Stimulated activated CD8-positive, alpha-beta memory T cell treated with anti-CD3 and anti-CD28 coated beads, Interleukin-7, amount 100 ng/mL, for 24 hours (primary cell): ENCODE data around the gene SCO1.
"Not testable (repeated sequence)": the region's sequence is repeated elsewhere in the genome, so short reads cannot be mapped to it uniquely, and the experiment has no call there.

Experiments used
- DNase-seq: peaks from one replicate; pipeline ENCODE4 v3.0.0-alpha.2; 2020; ENCODE audit warnings: low read depth

The SCO1 gene

DNA sequence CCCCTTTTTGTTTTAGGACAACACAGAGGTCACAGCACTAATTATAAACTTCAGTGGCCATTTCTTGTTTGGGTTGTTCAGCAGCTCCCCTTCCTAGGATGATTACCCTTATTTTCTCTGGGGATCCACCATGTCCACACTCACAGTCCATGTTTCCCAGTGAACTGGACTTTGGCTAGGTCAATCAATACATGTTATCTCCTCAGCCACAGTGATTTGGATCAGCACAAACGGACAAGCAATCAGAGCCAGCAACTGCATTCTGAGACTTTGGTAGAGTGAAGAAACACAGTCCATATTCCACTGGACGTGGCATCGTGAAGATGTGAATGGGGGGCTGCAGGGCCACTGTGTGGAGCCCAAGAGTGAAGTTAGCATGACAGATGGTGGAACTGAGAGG lies 27.9 kb upstream of the SCO1 start:
- no peak for DNase-seq

GRCh38 chr17:10724546-10725195 lies 27.3 kb upstream of the SCO1 start:
- DNase-seq: no peak

GRCh38 chr17:10718547-10718946 lies 21.2 kb upstream of the SCO1 start:
- DNase-seq: no peak

GRCh38 chr17:10716218-10716617 lies 18.9 kb upstream of the SCO1 start:
- DNase-seq: no peak

GRCh38 chr17:10713318-10713717 lies 16.0 kb upstream of the SCO1 start:
- no peak for DNase-seq

- DNase-seq: no peak
These were observed 8.4 kb upstream of the SCO1 start for GRCh38 chr17:10705727-10706126.

GRCh38 chr17:10702574-10702973 lies 5.2 kb upstream of the SCO1 start:
- no peak for DNase-seq

GRCh38 chr17:10699856-10700255 lies 2.5 kb upstream of the SCO1 start:
- DNase-seq: no peak

- no peak for DNase-seq
These were observed 924 bp upstream of the SCO1 start for GRCh38 chr17:10698096-10698818.

DNA sequence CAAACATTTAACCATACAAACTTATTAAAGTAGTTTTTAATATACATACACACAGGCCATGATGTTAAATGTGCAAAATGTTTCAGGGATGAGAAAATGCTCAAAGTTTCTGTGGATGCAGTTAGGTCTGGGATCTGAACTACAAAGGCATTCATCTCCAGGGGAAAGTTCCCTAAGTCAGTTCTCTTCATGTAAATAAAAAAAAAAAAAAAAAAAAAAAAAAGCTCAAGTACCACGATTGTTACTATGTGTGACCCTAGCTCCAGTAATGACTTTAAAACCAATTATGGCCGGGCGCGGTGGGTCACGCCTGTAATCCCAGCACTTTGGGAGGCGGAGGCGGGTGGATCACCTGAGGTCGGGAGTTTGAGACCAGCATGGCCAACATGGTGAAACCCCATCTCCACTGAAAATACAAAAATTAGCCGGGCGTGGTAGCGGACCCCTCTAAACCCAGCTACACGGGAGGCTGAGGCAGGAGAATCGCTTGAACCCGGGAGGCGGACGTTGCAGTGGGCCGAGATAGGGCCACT lies 1.4 kb downstream of the SCO1 start:
- DNase-seq: not testable (repeated sequence)

DNA sequence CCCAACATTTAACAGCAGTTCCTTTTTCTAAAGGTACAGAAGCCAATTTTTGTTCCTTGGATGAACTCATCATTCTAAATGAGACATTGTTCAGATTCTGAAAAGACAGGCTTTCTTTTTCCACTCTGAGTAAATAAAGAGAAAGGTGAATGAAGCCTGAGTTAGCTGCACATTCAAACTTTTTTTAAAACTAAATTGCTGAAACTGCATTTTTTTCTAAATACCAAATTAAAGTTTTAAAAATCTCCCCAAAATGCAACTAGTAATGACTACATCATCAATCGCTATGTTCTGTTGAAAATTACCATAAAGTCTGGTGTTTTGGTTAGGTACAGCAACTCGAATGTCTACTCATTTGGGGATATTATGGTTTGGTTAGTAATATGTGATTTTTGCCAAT lies 9.8 kb downstream of the SCO1 start:
- DNase-seq: no peak

GRCh38 chr17:10683853-10684252 lies 13.5 kb downstream of the SCO1 start:
- no peak for DNase-seq

DNA sequence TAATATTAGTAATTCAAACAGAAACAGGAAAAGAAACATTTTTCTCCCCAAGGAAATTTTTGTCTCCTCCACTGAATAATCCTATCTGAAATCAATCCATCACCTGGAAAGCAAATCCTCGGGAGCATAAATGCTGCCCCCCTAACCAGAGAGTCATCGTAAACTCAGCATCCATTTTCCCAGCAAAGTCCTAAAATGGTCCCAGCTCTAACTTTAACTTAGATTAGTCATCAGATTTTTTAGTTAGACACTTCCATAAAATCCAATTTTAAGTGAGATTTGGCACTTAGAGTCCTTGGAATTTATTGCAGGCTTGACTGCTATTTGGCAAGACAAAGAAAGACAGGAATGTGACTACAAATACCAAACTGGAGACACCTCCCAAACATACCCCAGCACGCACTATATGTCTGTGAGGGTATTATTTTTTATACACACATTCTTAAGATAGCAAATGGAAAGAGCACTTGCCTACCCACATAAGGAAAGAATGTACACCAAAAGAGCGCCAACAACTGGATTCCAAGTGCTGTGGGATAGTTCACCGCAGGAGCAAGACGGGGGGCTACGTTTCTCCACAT lies 15.4 kb downstream of the SCO1 start:
- no peak for DNase-seq

- no peak for DNase-seq
These were observed 22.6 kb downstream of the SCO1 start for GRCh38 chr17:10674704-10675103.

- DNase-seq: no peak
These were observed 24.0 kb downstream of the SCO1 start for GRCh38 chr17:10673312-10673711.

DNA sequence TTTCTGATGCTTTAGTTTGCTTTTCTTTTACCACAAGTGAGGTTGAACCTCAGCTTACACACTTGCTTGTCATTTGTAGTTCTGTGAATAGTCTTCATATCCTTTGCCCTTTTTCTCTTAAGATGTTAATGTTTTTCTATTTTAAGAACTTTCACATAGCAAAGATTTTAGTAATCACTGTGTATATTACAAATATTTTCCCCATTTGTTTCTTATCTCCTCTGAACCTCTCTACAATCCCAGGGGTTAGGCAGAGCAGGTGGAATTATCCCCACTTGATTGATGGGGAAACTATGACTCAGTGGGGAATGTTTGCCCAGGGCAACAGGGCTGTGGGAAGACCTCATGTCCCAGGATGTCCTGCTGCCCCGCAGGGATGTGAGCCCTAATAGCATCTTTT lies 28.6 kb downstream of the SCO1 start:
- no peak for DNase-seq

GRCh38 chr17:10666906-10667305 lies 30.4 kb downstream of the SCO1 start:
- no peak for DNase-seq

DNA sequence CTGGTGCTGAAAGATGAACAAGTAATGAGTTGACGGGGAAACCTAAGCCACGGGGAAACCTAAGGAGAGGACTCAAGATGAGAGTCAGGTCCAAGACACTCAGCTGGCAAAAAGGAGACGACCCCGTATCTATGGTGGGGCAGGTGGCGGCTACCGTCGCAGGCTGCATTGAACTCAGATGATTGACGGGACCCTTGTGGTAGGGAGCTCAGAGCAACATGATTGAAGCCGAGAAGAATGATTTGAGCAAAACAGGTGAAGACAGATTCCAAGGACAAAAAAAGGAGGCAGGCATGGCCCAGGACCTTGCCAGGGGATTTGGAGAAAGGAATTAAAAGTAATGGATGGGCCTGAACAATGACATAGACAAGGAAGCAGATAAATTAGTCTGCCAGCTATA lies 32.8 kb downstream of the SCO1 start:
- no peak for DNase-seq

GRCh38 chr17:10663231-10663630 lies 34.1 kb downstream of the SCO1 start:
- DNase-seq: no peak

- DNase-seq: no peak
These were observed 35.9 kb downstream of the SCO1 start for GRCh38 chr17:10661437-10661836.

DNA sequence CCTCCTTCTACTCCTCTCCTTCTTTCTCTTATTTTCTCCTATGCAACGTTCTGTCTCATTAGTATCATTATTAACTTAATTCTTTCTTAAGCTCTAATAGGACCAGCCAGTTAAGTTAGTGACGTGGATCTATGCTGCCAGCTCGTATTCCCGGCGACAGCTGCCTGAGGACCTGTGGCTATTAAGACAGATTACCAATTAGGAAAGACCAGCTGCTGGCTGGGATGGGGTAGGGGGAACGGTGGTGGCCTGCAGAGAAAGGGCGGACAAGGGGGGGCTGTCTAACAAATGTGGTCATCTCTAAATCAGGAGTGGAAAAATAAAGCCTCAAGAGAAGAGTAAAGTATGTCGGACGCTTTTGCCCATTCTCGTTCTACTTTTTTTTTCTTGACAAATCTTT lies 39.5 kb downstream of the SCO1 start:
- DNase-seq: no peak

DNA sequence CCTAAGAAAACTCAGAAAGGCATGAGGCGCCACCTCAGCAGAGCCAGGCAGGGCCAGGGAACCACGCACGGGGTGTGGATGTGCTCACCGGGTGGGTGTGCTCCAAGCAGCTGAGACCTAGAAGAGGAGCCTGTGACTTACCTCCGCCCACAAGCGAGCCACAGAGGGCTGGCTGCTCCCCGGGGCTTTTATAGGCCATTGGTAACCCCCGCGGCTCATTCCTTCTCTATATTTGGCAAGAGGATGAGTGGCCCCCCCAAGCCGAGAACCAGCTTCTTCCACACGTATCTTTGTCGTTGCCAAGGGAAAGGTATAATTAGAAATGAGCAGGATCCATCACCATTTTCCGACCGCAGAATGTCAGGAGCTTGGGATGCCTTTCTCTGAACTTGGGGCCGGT lies 40.2 kb downstream of the SCO1 start, which contains the start of gene MYH3:
TSS of gene MYH3 (minus strand) at position 162 of the 400 bp plus-strand sequence. CDS start 2,245 bp downstream, outside the sequence.
- no peak for DNase-seq

DNA sequence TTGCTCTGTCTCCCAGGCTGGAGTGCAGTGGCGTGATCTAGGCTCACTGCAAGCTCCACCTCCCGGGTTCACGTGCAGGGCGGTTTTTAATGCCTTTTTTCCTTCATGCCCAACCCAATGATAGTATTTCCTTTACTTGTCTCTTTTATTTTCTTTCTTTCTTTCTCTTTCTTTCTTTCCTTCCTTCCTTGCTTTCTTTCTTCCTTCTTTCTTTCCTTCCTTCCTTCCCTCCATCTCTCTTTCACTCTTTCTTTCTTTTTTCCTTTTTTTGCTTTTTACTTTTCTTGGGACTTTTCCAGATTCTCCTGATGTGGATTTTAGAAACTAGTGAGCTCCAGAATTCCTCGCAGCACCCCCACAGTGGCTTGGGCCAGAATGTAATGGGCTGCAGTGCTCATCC lies 43.3 kb downstream of the SCO1 start:
- no peak for DNase-seq
